Skeletal muscle satellite cell (primary cell): ENCODE measurements around the gene PGRMC2.
A peak's percentile ranks its signal among the peaks of the same experiment; 100 is the strongest.

Source experiments
- H3K27me3 ChIP-seq: 2 replicates; pipeline ENCODE4 v1.7.0; 2013; ENCODE audit warnings: low read length; ENCODE audit not compliant: control insufficient read depth, insufficient read depth
- H3K36me3 ChIP-seq: 2 replicates; pipeline ENCODE4 v1.7.0; 2013; ENCODE audit warnings: mild to moderate bottlenecking, control low read depth, low read length; ENCODE audit not compliant: insufficient read depth
- H3K4me1 ChIP-seq: 2 replicates; pipeline ENCODE4 v1.7.0; 2013; ENCODE audit warnings: low read length; ENCODE audit not compliant: control insufficient read depth, insufficient read depth
- H3K4me2 ChIP-seq: 2 replicates; pipeline ENCODE4 v1.7.0; 2013; ENCODE audit warnings: mild to moderate bottlenecking, low read length
- H3K4me3 ChIP-seq: 2 replicates; pipeline ENCODE4 v1.7.0; 2013; ENCODE audit warnings: low read length
- H3K9ac ChIP-seq: 2 replicates; pipeline ENCODE4 v1.7.0; 2013; ENCODE audit warnings: mild to moderate bottlenecking, low read depth, low read length, moderate library complexity
- H3K9me3 ChIP-seq: replicated peaks from 2 replicates; pipeline ENCODE4 v1.7.0; 2013; ENCODE audit warnings: mild to moderate bottlenecking, control low read depth, low read length

PGRMC2 gene

DNA sequence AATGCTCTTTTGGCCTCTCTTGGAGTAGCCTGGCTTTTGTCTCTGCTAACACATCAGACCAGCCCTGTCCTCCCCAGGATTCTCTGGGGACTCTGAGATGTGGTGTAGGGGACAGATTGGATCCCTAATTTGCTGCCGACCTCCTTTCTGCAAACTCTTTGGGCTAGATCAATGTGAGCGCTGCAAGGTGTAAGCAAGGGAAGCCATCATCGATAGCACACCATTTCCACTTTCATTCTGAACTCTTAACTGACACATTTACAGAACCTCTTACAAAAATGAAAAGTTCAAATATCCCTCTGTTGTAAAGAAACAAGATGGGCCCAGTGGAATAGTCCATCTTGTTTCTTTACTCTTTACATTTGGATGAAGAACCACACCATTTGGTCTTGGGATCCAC is 46.6 kb downstream of the PGRMC2 start:
- Histone ChIP-seq H3K9me3 (no peaks in the 10 kb centered on the region), H3K4me3 (peak overlapping the region; percentile 20), H3K36me3 (no peaks in the 10 kb centered on the region), H3K4me1 (peaks cover 20% of the 10 kb centered on the region), H3K9ac (peak overlapping the region; percentile 38), H3K27me3 (no peaks in the 10 kb centered on the region), H3K4me2 (peak overlapping the region; percentile 57)

DNA sequence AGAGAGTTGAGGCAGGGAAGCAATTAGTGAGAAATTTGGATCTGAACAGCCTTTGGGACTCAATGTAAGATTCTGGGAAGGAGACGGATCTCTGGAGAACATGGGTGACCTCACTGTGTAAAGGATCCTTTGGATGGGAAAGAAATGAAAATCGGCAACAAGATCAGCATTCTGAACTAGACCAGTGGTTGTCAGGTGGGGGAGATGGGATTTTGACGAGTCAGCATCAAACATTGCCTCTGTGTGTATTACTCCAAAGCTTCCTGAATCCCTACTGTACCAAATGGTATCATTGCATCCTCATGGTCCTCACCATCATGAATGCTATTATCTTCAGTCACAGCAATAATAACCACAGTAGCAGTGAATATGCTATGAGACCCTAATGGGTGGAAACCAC is 52.8 kb downstream of the PGRMC2 start:
- Histone ChIP-seq H3K4me3 (no peak overlapping the region), H3K9ac (no peak overlapping the region), H3K27me3 (no peaks in the 10 kb centered on the region), H3K4me2 (no peak overlapping the region), H3K36me3 (no peaks in the 10 kb centered on the region), H3K9me3 (no peaks in the 10 kb centered on the region), H3K4me1 (no peaks in the 10 kb centered on the region)

DNA sequence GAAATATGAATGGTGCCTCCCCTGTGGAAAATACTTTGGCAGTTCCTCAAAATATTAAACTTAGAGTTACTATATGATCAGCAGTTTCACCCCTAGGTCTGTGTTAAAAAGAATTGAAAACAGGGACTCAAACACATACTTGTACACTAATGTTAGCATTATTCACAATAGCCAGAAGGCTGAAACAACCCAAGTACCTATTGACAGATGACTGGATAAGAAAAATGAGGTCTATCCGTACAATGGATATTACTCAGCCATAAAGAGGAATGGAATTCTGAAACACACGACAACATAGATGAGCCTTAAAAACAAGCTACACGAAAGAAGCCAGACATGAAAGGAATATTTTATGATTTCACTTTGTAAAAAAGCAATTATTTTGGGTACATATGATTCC is 54.9 kb downstream of the PGRMC2 start:
- Histone ChIP-seq H3K4me2 (no peak overlapping the region), H3K4me3 (no peak overlapping the region), H3K36me3 (no peaks in the 10 kb centered on the region), H3K27me3 (no peaks in the 10 kb centered on the region), H3K9ac (no peak overlapping the region), H3K4me1 (peaks cover 19% of the 10 kb centered on the region), H3K9me3 (no peaks in the 10 kb centered on the region)

DNA sequence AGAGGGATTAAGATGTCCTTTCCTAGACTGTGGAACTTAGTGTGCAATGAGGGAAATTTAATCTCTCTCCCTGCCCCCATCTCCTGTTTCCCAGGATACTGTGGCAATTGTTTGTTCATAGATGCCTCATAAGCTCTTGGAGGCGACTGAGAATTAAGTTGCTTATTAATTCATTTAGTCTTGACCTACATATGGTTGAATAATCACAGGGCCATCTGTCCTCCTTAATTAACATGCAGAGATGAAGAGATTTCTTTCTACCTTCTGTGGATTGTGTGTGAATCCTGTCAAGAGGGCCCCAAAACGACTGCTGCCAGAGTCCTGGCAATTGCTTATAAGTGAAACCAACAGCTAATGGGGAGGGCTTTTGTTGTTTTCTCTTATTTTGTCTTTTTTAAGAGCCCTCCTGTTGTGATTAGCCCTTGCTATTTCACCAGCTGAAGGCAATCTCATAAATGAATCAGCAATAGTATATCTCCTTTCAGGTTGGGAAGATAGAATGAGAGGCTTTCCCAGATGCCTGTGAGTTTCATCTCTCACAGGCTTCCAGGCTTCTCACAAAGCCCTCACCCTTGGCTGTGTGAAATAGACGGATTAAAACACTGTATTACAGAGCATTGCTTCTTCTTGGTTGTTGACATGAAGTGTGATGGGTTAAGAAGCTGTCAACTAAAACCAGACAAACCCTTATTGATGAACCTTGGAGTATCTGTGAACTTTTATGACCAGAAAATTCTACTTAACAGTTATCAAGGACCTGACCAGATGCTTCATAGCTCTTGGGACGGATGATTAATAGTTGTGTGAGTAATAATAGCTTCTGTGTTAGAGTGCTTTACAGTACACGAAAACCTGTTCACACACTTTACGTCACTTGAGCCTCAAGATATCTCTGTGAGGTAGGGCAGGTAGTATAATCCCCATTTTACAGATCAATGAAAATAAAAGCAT is 58.5 kb downstream of the PGRMC2 start:
- Histone ChIP-seq H3K27me3 (no peaks in the 10 kb centered on the region), H3K4me3 (no peak overlapping the region), H3K9ac (peak overlapping the region; percentile 32)

DNA sequence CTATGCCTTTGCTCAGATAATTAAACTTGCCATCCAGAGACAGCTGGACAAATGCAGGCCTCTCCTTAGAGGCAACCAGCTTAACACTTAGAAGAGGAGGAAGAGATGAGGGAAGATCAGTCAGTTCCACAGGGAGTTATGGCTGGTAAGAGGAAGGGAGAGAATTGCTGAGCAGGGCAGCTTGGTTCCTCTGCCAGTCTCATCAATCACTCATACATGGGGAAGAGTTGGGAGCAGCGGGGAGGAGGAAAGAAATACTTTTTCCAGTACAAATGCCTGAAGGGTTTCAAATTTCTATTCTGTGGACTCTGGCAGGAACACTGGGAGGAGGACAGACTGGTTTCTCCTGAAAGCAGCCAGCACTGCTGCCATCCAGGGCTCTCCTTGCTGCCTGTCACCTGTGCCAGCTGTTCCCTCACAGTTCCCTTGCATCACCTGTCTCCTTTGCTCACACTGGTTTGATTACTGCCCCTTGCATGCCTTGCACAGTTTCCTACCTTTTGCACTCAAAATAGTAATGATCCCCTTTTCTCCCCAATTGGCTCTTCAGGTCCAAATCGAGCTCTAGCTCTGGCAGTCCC is 59.5 kb downstream of the PGRMC2 start:
- Histone ChIP-seq H3K9ac (peak overlapping the region; percentile 32), H3K4me2 (no peak overlapping the region)

More for the DNA sequence above, 58.5 kb downstream of the PGRMC2 start:
- peaks cover 32% of the 10 kb centered on the region for H3K4me1 ChIP-seq
- H3K9me3 ChIP-seq = no peaks in the 10 kb centered on the region
- no peaks in the 10 kb centered on the region for H3K36me3 ChIP-seq
- peak overlapping the region; percentile 44 for H3K4me2 ChIP-seq

DNA sequence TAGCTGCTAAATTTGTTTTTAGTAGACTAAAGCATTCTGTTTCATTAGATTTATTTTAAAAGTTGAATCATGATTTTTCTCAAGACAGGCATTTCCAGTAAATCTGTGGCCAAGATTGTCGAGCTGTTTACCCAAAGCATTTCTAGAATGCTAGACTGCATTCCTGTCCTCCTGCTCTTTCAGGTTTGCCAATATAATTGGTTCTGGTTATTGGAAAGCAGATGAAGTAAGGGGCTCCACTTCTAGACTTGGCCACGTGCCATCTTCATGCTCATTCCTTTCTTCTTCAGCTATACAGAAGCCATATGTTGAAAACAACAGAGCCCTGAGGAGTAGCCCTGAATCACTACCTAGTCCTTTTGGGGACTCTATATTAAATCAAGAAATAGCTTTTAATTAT is 62.5 kb downstream of the PGRMC2 start:
- peaks cover 38% of the 10 kb centered on the region for H3K4me1 ChIP-seq
- no peaks in the 10 kb centered on the region for H3K36me3 ChIP-seq
- H3K27me3 ChIP-seq = no peaks in the 10 kb centered on the region
- no peak overlapping the region for H3K4me3 ChIP-seq
- no peak overlapping the region for H3K4me2 ChIP-seq
- no peaks in the 10 kb centered on the region for H3K9me3 ChIP-seq
- H3K9ac ChIP-seq = no peak overlapping the region

More for the DNA sequence above, 59.5 kb downstream of the PGRMC2 start:
- Histone ChIP-seq H3K4me1 (peaks cover 32% of the 10 kb centered on the region), H3K36me3 (no peaks in the 10 kb centered on the region), H3K4me3 (no peak overlapping the region), H3K9me3 (no peaks in the 10 kb centered on the region), H3K27me3 (no peaks in the 10 kb centered on the region)

DNA sequence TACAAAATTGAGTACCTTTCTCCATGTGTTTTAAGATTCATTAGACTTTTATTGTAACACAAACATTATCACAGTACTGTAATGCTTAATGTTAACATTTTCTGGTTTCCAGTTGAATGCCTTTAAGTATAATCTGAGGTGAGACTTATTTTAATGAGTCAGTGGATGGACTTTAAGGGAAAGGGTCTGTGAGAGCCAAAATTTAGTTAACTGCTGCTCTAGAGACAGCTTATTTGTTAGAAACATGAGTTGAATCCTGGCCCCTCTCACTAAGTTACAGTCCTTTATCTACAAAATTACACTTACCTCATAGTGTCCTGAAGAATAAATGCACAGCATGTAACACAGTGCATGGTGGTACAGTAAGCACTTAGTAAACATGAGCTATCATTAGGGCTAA is 66.0 kb downstream of the PGRMC2 start:
- Histone ChIP-seq H3K27me3 (no peaks in the 10 kb centered on the region), H3K4me2 (no peak overlapping the region), H3K4me3 (no peak overlapping the region), H3K9me3 (no peaks in the 10 kb centered on the region), H3K4me1 (peaks cover 19% of the 10 kb centered on the region), H3K36me3 (no peaks in the 10 kb centered on the region), H3K9ac (no peak overlapping the region)

DNA sequence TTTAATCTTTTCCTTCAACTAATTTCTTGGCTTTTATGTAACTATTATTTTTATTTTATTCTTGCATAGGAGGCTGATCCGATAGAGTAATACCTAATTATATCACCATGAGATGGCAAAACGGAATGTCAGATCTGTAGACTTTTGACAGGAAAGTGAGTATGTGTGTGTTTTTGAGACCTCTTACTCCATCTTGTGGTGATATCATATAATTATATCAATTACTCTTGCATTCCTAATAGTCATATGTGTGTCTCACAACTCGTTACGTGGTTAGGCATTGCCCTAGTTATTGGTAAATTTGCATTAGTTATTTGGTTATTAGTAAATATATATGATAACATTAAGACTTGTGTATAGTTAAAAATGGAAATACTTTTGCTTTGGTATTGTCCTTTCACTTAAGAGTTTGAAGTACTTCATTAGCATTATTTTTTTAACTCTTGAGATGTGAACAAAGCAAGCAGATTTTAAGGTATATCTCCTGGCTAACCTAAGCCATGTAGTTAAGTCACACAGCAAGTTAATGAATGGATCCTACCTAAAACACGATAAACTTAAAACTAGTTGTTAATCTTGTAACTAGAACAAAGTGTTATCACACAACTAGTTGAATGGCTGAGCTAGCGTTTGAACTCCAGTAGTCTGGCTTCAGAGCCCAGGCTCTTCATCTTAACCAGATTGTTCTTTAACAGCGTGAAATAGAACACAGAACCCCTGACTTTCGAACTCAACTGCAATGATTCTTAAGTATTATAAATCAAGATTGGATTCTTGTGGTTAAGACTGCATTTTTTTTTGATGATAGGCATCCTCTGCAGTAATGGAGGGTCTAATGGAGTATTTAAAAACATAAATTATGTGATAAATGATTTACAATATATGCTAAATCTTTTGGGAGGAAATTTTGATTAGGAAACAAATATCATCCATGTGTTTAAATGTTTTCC is 67.1 kb downstream of the PGRMC2 start:
- Histone ChIP-seq H3K9me3 (no peaks in the 10 kb centered on the region), H3K4me3 (no peak overlapping the region), H3K27me3 (no peaks in the 10 kb centered on the region), H3K4me1 (peaks cover 19% of the 10 kb centered on the region), H3K36me3 (no peaks in the 10 kb centered on the region), H3K4me2 (peak overlapping the region; percentile 33), H3K9ac (no peak overlapping the region)
